NCI-H2107 treated with DMSO at 0.1 percent for 48 hours (cell line): Measurements from ENCODE around the gene TRMT1.

Experiments
- DNase-seq: peaks from one replicate; lab custom pipeline; 2025; ENCODE audit not compliant: unreplicated experiment; lab: John Stamatoyannopoulos, UW

Gene TRMT1

DNA sequence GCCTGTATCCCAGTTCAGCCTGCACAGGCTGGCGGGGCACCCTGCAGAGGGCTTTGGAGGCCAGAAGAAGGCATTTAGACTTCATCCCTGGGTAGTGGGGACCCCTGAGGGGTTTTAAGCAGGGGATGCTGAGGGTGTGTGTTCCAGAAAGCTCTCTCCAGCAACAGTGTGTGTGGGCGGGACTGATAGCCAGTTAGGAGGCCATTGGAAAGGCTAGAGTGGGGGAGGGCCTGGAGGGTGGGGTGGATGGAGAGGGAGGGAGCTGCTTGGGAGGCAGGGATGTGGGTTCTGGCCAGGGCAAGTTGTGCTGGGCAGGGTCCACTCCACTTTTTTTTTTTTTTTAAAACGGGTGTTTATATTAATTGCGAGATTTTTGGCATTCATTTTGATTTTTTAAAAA, 42.2 kb downstream of the TRMT1 start:
- DNase-seq = no peak

DNA sequence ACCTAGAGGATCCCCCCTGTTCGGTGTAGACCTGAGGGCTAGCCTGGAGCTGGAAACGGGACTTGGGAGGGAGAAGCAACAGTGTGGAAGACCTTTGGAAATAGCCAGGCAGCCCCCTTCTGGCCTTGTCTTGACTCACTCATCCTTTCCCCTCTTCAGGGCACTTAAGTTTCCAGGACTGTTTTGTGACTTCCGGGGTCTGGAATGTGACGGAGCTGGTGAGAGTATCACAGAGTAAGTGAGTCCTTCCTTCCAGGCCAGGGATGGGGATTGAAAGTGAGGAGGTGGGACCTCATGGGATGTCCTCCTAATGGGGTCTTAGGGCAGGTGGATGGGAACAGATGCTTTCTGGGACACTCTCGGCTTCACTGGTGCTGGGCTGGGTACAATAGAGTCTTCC, 43.3 kb downstream of the TRMT1 start:
- DNase-seq = no peak

DNA sequence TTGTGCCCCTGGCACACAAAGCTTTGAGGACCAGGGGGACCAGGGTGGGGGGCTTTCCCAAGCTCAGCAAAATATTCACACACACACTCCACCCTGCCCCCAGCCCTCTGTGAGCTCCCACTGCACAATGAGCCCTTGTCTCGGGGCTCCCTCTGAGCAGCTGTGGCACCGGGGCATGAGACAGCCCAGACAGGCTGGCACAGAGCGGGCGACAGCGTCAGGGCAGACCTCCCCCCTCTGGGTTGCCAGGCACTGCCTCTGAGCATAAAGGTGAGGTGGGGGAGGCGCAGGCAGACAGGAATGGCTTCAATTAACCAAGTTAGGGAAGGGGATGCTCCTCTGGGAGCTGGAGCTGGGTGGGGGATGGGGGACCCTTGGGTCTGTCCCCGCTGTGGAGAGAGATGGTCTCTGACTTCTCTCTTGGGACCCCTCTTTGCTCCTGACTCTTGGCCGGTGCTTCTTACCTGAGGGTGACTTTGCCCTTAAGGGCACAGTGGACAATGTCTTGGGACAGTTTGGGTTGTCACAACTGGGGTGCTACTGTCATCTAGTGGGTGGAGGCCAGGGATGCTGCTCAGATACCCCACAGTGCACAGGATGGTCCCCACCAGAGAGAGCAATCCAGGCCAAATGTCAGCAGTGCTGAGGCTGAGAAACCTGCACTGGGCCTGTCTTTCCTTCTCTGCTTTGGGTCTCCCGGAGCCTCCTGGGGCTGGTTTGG, 44.2 kb downstream of the TRMT1 start:
- DNase-seq = no peak

DNA sequence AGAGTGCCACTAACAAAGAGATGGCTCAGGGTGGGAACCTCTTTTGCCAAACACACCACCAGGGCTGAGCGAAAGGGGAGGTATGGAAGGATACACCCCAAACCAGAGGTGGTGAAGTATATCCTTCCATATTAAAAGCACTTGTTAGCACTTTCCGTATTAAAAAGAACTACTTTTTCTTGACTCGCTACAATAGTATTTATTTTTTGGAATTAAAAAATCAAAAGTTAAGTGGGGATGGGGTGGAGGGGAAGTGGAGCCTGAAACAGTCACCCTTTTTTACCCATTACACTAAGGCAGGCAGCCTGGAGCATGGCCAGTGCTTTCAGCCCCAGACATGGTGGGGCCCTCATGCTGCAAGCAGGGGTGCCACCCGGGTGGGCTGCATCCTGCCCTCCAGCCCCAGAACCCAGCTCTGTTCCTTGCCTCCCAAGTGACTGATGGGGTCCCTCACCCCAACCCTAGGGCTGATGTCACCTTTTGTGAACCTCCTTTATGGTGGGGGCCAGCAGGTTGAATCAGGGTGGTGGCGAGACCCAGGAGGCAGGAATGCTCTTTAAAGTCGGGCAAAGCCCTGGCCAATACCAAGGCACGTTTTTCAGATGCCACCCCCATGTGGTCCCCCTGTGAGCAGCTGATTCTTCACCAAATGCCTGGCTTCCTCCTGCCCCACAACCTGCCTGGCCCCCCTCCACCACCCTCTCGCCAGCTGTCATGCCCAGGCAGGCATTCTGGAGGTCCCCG, 44.9 kb downstream of the TRMT1 start:
- no peak for DNase-seq

DNA sequence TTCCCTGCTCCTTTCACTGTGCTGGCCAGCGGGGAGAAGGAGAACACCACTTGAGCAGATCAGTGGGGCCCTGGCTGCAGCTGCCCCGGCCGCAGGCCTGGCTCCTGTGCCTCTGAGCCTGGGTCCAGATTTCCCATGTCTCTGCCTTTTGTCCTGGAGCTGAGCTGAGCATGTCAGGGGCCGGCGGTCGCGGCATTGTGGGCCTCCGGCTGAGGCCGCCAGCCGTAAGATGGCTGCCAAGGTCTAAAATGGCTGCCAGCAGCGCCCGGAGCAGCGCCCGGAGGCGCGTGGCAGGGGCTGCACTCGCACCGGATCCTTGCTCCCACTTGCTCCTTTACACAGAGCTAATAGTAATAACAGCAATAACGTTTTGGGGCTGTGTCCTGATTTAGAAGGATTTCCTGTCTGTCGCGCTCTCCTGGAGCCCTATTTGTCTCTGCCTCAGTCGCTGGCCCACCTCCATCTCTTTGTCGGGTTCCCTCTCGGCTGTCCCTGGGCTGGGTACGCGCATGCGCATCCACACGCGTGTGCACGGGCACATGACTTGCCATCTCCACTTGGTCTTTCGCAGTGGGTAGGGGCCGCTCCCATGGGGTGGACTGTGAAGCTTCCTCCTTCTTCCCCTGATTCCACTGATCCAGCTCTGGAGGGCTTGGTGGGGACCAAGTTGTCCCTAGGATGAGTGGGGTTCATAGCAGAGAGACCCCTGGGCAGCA, 46.0 kb downstream of the TRMT1 start:
- DNase-seq = no peak

DNA sequence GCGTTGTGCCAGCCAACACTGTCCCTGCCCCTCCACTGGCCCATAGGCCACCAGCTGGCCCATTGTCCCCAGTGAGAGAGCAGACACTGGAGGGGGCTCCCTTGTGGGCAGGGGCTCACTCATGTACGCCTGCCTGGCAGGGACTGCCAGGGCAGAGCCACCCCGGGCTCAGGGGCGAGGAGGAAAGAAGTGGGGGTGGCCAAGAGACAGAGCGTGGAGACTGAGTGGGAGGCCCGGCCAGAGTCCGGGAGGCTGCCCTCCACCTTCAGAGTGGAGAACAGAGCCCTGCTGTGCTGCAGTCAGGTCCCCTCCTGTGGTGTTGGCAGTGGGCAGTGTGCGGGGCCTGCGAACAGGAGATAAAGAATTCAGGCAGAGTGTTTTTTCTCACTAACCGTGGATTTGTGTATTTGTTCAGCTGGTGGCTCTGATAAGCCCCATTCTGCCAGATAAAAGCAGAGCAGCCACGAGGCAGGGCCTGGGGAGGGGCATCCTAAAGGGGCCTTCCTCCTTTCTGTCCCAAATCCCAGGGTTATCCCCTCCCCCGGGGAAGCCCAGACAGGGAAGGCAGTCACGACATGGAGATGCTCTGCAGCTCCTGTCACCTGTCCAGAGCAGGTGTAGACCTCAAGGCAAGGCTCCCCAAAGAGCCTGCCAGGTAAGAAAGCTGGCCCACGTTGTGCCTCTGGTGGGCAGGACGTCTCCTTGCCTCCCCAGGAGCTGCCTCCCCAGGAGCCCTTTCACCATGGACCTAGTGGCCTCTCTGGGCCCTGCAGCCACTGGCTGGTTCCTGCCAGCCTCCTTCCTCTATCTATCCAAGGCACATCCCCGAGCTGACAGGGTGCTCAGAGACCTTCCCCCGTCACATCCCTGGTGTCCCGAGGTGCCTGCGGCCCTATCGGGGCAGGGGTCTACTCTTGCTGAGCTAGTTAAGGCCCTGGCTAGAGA, 46.9 kb downstream of the TRMT1 start:
- DNase-seq = no peak

- no peak for DNase-seq
Measured at GRCh38 chr19:13068085-13068846, 48.3 kb downstream of the TRMT1 start.

DNA sequence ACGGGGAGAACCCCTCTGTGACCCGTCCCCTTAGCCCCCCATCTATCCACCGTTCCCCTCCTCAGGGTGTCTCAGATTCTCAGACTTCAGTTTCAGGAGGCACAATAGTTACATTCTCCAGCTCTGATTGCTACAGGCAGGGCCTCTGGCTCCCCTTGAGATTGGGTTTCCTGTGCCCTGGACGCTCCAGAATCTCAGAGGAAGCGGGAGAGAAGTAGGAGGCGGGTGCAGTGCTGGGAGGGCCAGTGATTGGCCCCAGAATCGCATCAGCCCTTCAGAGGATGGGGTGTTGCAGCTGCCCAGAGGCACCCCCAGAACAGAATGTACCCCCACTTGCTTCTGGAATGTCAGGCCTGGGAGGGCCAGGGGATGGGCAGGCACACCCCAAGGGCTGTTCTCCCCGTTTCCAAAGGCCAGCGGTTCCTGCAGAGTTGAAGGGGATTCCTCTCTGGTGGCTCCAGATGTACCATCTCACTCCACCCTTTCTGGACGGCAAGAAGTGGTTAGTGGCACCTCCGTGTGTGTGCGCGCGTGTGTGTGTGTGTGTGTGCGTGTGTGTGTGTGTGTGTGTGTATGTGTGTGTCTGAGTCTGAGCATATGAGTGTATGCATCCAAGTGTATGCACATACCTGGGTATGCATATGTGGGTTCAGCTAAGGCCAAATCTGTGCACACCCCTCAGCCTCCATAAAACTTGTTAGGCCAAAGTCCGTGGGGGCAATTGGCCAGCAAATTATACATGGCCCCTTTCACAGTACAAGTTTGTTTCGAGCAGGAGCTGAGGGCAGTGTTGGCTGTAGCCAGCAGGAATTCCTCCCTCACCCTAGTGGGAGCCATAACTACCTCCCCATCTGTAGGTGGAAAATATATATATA, 49.4 kb downstream of the TRMT1 start:
- DNase-seq = no peak

GRCh38 chr19:13066226-13066625, 50.3 kb downstream of the TRMT1 start:
- no peak for DNase-seq

GRCh38 chr19:13064092-13064489, 52.4 kb downstream of the TRMT1 start:
- no peak for DNase-seq

DNA sequence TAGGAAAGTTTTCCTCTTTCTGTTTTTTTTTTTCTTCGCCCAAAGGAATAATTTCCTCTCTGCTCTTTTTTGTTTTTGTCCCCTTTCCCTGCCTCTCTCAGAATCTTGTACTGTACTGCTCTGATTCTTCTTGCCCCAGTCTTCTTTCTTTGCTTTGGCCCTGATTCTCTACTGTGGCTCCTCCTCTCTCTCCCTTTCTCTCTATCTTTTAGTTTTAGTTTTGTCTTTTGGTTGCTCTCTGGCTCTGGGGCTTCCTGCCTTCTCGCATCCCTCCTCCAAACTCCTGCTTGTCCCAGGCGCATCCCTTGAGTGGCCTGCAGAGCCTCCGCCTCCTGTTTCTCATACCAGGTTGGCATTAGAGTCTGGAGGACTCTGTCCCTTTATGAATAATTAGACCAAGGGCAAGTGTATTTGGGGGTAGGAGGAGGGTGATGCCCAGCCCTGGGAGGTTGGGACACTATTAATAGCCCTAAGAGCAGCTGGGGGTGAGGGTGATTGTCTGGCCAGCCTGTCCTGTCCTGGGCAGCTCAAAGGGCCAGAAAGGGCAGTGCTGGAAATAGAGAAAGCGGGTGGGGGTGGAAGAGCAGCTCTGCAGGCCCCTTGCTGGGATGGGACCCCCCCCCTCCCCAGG, 53.0 kb downstream of the TRMT1 start:
- no peak for DNase-seq

DNA sequence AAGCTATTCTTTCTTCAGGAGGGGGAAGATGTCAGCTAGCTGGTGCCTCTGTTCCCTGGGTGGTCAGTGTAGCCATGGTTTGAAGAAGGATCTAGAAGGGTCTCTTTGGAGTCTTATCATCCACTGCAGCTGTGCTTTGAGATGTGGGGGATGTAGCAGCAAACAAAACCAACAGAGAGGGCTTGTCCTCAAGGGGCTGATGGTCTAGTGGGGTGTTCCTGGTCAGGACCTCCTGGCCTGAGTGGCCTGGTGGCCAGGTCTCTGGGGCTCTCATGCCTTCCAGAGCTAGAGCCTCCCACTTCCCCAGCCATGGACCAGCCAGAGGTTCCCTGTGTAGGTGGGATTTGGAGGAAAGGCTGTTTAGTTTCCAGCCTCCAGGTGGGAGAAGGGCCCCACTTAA, 54.2 kb downstream of the TRMT1 start:
- no peak for DNase-seq

- peak; percentile 37 for DNase-seq
Measured at GRCh38 chr19:13060964-13061927, 55.3 kb downstream of the TRMT1 start.

DNA sequence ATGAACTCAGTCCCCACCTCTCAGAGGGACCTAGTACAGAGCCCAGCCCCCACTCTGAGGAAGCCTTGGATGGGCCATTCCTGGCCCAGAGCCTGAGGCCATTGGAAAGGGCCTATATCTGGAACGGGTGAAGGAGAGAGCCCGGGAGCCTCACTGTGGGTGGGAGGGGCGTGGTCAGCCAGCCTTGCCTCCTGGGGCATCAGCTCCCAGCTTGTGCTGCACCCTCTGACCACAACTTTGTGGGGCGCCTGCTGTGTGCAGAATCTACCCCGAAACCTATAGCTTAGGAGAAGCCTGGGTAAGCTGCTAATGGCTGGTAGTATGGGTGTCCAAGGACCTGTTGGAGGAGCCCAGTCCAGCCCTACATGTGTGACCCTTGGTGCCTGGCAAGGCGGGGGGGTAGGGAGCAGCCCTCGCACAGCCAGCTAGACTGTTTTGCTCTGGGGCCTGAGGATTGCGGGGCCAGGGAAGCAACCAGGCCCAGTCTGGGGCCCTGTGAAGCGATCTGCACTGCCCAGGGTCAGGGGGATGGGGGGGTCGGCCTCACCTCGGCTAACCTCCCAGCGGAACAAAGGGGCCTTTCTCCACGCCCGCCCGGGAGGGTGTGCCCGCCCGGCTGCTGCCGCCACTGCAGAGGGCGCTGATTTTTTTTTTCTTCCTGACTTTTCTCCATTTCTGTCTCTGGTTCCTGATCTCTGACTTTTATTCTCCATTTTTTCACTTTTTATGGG, 56.1 kb downstream of the TRMT1 start:
- DNase-seq = no peak

- DNase-seq = no peak
Measured at GRCh38 chr19:13058951-13059660, 57.4 kb downstream of the TRMT1 start.

GRCh38 chr19:13057744-13058143, 58.8 kb downstream of the TRMT1 start:
- no peak for DNase-seq
